Gastrocnemius medialis (tissue), 4 donors: ENCODE data around the gene GPRIN2. TPM values are rescaled to one million over a fixed set of nuclear protein-coding genes. Genes with fewer than 3 reads are reported as not detected.

Experiments used
- ATAC-seq, 2 donors: fragments of 150-250 bp; one replicate each; pipeline ENCODE4 v1.9.1; 2016
- DNase-seq, 2 donors: peaks; one replicate each; pipeline ENCODE4 v3.0.0-alpha.2; 2019
- H3K27ac ChIP-seq, 4 donors: fragments of 200-600 bp; sonication (generic); 1 replicate in 1 of 4; 2 replicates in 3 of 4; pipeline ENCODE4 v1.5.1; 2016 to 2018; ENCODE audit warnings: mild to moderate bottlenecking in 2 of 4, moderate library complexity in 1 of 4
- H3K27me3 ChIP-seq, 3 donors: fragments of 200-600 bp; sonication (generic) in 2 of 3; 1 replicate in 1 of 3; 2 replicates in 2 of 3; pipeline versions ENCODE4 v1.5.1 to v1.6.0; 2016 to 2019; ENCODE audit warnings: mild to moderate bottlenecking in 1 of 3, moderate library complexity in 1 of 3
- H3K36me3 ChIP-seq, 2 donors: fragments of 200-600 bp; sonication (generic) in 1 of 2; one replicate each; pipeline ENCODE4 v1.5.1; 2017 to 2018
- H3K4me1 ChIP-seq, 2 donors: fragments of 200-600 bp; sonication (generic) in 1 of 2; one replicate each; pipeline ENCODE4 v1.5.1; 2016 to 2017; ENCODE audit warnings: mild to moderate bottlenecking in 2 of 2
- H3K4me3 ChIP-seq, 4 donors: fragments of 200-600 bp; sonication (generic) in 3 of 4; 1 replicate in 1 of 4; 2 replicates in 3 of 4; pipeline ENCODE4 v1.5.1; 2016 to 2019; ENCODE audit warnings: mild to moderate bottlenecking in 2 of 4
- H3K9me3 ChIP-seq, 3 donors: fragments of 200-600 bp; sonication (generic) in 2 of 3; 1 replicate in 1 of 3; 2 replicates in 2 of 3; pipeline ENCODE4 v1.5.1; 2016 to 2019
- CTCF ChIP-seq, 5 experiments: fragments of 450-650 bp in 3 of 5; fragments of 200-600 bp in 2 of 5; sonication (generic) in 2 of 5; IDR thresholded peaks in 4 of 5; conservative IDR thresholded peaks in 1 of 5; 1 replicate in 4 of 5; 2 replicates in 1 of 5; pipeline ENCODE4 v1.5.1; 2016 to 2019; ENCODE audit warnings: antibody characterized with exemption in 5 of 5, mild to moderate bottlenecking in 3 of 5, moderate library complexity in 3 of 5
- POLR2A ChIP-seq, 2 donors: fragments of 450-650 bp; IDR thresholded peaks; one replicate each; pipeline ENCODE4 v1.6.1; 2017; ENCODE audit warnings: antibody characterized with exemption in 2 of 2, mild to moderate bottlenecking in 2 of 2, moderate library complexity in 2 of 2
- in situ Hi-C, 4 donors: fragments of 200-750 bp; cut with MboI; loops; one replicate each; pipeline versions ENCODE4 v1.15.0 to v1.8.0; 2017; ENCODE audit warnings: low sequenced_read_pairs in 4 of 4
- intact Hi-C: fragments of 100-400 bp; cut with DNase I; formaldehyde crosslinking; loops from one replicate; pipeline ENCODE4 v1.15.1; 2023; ENCODE audit warnings: low total_unique reads
- total RNA-seq, 4 donors: library from RNA; depleted of rRNA; stranded (reverse); fragments of >200 nt; gene quantifications; one replicate each; pipeline versions ENCODE4 v1.1.0 to v1.2.3, GENCODE V29; 2016

Gene GPRIN2
- total RNA-seq, 4 donors from 2014 or later = not detected

DNA sequence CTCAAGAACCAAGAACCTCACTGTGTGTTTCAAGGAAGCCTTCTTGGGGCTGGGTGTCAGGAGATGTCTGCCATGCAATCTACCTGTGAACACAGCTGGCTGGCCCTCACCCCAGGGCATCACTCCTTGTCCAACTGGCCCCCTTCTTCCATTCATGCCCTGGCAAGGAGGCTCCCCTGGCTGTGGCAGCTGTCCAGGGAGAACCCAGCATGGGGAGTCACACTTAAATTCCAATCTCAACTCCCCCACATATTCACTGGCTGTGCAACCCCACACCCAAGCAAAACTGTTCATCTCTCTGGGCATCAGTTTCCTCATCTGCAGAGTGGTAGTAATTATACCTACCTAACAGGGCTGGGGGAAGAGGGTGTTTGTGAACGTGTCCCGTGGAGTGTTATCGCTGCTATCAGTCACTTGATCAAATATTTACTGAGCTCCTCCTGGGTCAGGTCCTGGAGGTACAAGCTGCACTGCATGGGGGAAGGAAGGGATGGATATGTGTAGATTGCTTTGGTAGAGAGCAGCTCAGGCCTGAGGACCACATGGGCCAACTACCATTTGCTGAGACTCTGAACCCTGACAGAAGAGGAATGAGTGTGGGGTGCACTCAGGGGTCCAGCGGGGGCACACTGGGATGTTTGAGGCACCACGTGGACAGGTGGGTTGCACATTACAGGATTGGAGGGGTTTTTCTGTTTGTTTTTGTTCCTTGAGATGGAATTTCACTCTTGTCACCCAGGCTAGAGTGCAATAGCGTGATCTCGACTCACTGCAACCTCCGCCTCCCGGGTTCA is 2.1 kb upstream of the GPRIN2 start:
- Histone ChIP-seq H3K9me3 (no peaks in the 10 kb centered on the region), H3K27me3 (peaks cover 37 to 68% (median 55%) of the 10 kb centered on the region in 3 donors), H3K4me3 (no peak overlapping the region), H3K36me3 (no peaks in the 10 kb centered on the region), H3K4me1 (peaks cover 0 to 3% of the 10 kb centered on the region in 2 donors), H3K27ac (no peak overlapping the region)
- intact Hi-C loops (no loop called here), in situ Hi-C loops (no loop called here)
- DNase-seq (peak in 1 of 2 donors; percentile 10), ATAC-seq (no peak)
- no peak for TF ChIP-seq POLR2A (IDR thresholded peaks at IDR 0.05)
- TF ChIP-seq CTCF (IDR thresholded peaks at IDR 0.05 in 4 of 5, conservative IDR thresholded peaks at IDR 0.05 in 1 of 5) = no peak

GRCh38 chr10:46558122-46558391 is 1.6 kb upstream of the GPRIN2 start:
- DNase-seq = no peak
- TF ChIP-seq CTCF (IDR thresholded peaks at IDR 0.05 in 4 of 5, conservative IDR thresholded peaks at IDR 0.05 in 1 of 5) (no peak), POLR2A (IDR thresholded peaks at IDR 0.05) (no peak)
- Histone ChIP-seq H3K27ac (no peak overlapping the region), H3K4me3 (no peak overlapping the region), H3K4me1 (peaks cover 0 to 3% of the 10 kb centered on the region in 2 donors), H3K27me3 (peaks cover 37 to 68% (median 55%) of the 10 kb centered on the region in 3 donors), H3K9me3 (no peaks in the 10 kb centered on the region), H3K36me3 (no peaks in the 10 kb centered on the region)
- intact Hi-C loops = no loop called here
- no peak for ATAC-seq
- in situ Hi-C loops = no loop called here

DNA sequence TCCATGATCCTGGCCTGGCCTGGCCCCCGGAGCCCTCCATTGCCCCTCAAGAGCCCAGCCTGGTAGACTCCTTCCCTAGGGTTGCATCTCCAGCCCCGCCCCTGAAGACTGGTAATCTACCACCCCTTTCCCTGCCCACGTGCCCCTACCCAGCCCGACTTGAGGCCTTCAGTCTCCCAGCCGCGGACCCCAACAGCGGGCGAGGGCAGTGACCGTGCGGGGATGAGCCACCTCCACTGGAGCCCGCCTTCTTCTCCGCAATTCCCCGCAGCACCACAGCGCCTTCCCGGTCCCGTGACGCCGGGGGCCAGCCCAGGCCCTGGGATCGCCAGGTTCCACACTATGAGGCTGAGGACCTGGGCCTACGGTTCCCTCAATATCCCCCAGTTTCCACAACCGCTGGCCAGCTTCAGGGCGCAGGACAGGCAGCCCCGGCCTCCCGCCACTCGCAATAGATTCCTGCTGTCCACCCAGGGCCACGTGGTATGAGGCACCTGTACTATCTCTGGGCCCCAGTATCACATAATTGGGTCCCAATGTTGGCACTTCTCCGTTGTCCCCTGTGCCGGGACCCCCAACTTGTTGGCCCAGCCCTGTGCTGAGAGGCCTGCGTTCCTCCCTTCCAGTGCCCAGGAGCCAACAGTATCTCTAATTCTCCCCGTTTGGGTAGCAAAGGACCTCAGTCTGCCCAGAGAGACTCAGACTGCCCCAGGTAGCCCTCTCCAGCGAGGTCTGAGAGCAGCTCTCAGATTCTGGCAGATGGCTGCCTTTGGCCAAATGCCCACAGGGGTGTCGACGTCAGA is 1.1 kb upstream of the GPRIN2 start:
- intact Hi-C loops = no loop called here
- in situ Hi-C loops = no loop called here
- H3K9me3 ChIP-seq = no peaks in the 10 kb centered on the region
- no peaks in the 10 kb centered on the region for H3K36me3 ChIP-seq
- no peak for ATAC-seq
- TF ChIP-seq CTCF (IDR thresholded peaks at IDR 0.05 in 4 of 5, conservative IDR thresholded peaks at IDR 0.05 in 1 of 5) = no peak
- no peak for TF ChIP-seq POLR2A (IDR thresholded peaks at IDR 0.05)
- H3K4me1 ChIP-seq = peaks cover 0 to 3% of the 10 kb centered on the region in 2 donors
- no peak overlapping the region for H3K27ac ChIP-seq
- peak overlapping the region in 1 of 4 donors; percentile 19 for H3K4me3 ChIP-seq
- peak; percentile 3 to 13 for DNase-seq
- peaks cover 37 to 68% (median 55%) of the 10 kb centered on the region in 3 donors for H3K27me3 ChIP-seq

DNA sequence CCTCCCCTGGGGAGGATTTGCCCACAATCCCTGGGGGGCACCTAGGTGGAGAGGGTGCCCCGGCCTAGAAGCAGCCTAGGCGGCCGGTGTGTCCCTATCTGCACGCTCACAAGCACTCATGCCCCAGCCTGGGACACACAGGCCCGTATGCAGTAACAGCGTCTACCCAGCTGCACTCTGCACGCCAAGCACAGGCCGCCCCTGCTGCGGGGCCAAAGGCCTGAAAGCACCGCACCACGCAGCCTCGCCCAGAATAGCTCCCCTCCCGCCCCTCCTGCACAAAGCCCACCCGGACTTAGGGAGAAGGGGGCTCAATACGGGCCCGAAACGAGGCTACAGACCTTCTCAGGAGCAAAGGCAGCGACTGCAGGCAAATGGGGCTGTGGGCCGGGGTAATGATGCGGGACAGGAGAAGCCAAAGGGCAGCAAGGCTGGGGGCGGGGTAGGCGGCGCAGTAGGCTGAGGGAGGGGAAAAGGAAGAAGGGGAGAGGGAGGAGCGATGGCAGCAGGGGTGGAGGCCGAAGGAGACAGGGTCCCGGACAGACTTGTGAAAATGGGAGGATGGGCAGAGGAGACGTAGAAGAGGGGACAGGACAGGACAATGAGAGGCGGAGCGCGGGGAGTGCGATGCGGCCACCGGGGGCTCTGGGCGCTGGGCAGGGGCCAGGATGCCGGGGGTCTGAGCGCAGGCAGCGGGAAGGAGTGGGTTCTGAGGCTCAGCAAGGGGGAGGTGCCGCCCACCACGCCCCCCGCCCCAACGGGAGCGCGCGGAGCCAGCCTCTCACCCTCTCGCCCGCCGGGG is 544 bp downstream of the GPRIN2 start:
- Histone ChIP-seq H3K4me1 (peaks cover 0 to 3% of the 10 kb centered on the region in 2 donors), H3K27ac (no peak overlapping the region), H3K4me3 (peak overlapping the region in 3 of 4 donors; percentile 19 to 37 (median 31)), H3K9me3 (no peaks in the 10 kb centered on the region), H3K27me3 (peaks cover 37 to 66% (median 57%) of the 10 kb centered on the region in 3 donors), H3K36me3 (no peaks in the 10 kb centered on the region)
- in situ Hi-C loops (no loop called here), intact Hi-C loops (no loop called here)
- ATAC-seq = no peak
- TF ChIP-seq CTCF (IDR thresholded peaks at IDR 0.05 in 4 of 5, conservative IDR thresholded peaks at IDR 0.05 in 1 of 5) (no peak), POLR2A (IDR thresholded peaks at IDR 0.05) (no peak)
- DNase-seq = peak; percentile 1 to 10
